ENCODE measurements around the gene TNFSF13. TPM values are rescaled to one million over a fixed set of nuclear protein-coding genes. Genes with fewer than 3 reads are reported as not detected.

Gene TNFSF13
- total RNA-seq = 3.2 and 8.0 TPM in 2 replicates

GRCh38 chr17:7558544-7559319 is at the start of gene TNFSF13:
Gene TNFSF13, plus strand, starts transcription at chr17:7558750. Its CDS starts 290 bp downstream, at chr17:7559040.

GRCh38 chr17:7548585-7549400 is 9.8 kb upstream of the TNFSF13 start, which contains the start of gene TNFSF12:
Gene TNFSF12, plus strand, starts transcription at chr17:7549058. Its CDS starts 96 bp downstream, at chr17:7549154.

DNA sequence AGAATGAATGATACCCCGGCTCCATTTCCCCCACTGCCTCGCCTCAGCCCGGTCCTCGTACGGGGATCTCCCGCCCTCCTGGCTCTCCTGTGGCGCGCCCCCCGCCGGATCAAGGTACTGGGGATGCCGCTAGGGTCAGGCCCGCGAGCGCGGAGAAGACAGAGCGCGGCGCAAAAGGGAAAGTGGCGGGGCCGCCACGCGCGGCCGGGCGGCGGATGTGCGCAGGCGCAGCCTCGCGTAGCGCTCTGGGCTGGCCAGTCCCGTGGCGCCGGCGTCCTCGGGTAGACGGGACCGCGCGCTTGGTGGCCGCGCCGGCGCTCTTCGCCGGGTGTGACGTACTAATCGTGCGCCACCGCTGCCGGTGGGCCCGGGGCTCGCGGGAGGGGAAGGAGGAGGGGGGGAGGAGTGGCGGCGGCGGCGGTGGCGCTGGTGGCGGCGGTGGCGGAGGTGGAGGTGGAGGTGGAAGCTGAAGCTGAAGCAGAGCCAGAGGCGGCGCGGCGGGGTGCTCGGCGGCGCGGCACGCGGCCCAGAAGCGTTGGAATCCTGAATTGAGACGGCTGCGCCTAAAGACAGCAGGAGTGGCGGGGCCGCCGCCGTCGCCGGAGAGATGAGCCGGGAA is 3.1 kb downstream of the TNFSF13 start, which contains the start of gene SENP3:
Gene SENP3, plus strand, starts transcription at position 331 of the 619 bp plus-strand sequence. CDS start 1,158 bp downstream, outside the sequence.

GRCh38 chr17:7579001-7579833 is 20.7 kb downstream of the TNFSF13 start, which contains the start of gene CD68:
Gene CD68, plus strand, starts transcription at chr17:7579638. Its CDS starts 40 bp downstream, at chr17:7579678.

DNA sequence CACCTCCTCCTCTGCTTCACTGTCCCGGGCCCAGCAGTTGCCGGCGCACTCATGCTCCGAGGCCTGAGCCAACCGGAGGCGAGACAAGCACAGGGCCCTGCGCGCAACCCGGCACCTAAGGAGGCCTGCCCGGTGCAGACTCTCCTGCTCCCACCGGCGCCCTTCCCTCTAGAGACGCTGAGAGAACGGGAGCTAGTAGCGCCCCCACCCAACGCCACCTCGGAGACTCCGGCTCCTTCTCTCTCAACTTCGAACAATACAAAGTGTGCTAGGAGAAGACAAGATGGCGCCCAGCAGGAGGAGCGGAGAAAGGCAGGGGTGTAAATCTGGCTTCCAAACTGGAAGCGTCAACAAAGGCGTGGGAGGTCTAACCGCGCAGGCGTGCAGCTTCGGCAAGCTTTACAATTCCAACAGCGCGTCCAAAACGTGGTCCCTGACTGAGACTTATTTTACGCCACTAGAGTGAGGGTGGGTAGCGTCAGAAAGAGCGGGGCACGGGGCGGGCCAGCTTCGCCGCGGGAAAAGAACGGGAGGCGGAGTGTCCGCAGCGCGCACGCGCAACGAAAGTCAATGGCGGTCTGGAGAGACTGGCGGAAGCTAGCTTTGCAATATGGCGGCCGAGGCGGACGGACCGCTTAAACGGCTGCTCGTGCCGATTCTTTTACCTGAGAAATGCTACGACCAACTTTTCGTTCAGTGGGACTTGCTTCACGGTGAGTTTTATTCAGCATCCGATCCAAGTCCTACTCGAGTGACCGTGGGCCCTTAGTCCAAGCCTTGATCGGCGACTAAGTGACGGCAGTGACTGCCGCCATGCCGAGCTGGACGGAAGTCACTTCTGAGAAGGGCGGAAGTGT is 24.9 kb downstream of the TNFSF13 start, which contains the start of gene MPDU1:
Gene MPDU1, plus strand, starts transcription at position 600 of the 857 bp plus-strand sequence. Its CDS starts 11 bp downstream, at position 611.

DNA sequence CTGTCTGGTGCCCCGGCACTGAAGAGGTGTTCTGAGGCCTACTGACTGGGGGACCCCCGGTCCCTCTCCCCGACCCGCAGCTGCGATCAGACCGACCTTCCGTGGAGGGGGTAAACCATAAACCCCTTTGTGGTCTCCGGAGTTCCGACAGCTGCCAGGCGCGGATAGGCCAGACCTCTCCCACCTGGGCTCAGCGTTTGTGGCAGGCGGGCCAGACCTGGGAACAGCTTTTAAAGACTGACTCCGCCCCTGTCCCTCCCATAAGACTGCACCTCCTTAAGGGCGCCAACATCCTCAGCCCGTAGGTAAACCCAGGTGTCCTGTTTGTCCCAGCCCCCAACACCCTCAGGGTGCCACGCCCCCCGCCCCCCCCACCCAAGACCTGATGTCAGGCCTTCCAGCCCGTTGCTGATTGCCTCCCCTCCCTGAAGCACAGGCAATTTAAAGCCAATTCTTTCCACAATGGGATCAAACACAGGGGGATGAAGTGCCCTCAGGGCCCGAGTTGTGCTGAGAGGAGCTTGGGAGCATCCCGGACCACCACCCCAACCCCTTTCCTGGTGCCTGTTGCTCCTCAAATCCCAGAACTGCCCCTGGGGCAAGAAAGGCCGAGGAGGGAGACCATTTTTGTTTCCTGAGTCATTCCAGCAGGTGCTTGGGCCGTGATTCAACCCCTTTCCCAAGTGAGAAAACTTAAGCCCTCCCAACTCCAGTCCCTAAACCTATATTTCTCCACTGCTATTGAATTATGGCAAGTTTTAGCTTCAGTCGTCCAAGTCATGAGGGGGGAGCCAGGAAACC is 31.5 kb downstream of the TNFSF13 start, which contains the start of gene SOX15:
Gene SOX15, minus strand, starts transcription at position 204 of the 801 bp plus-strand sequence. CDS start 418 bp downstream, outside the sequence.

Other genes starting within 250 kb of the TNFSF13 start
- 29.9 and 34.0 TPM in 2 replicates for gene GPS2, start 243.4 kb upstream of the TNFSF13 start, total RNA-seq
- gene NEURL4, start 229.4 kb upstream of the TNFSF13 start, total RNA-seq = 6.4 and 12.7 TPM in 2 replicates
- gene ACAP1, start 222.2 kb upstream of the TNFSF13 start, total RNA-seq = 0.73 TPM in 1 of 2 replicates, not detected in the other
- gene KCTD11, start 206.6 kb upstream of the TNFSF13 start, total RNA-seq = 11.9 and 14.6 TPM in 2 replicates
- not detected in 2 replicates for gene TMEM95, start 203.6 kb upstream of the TNFSF13 start, total RNA-seq
- 0.05 TPM in 1 of 2 replicates, not detected in the other for gene TNK1, start 177.7 kb upstream of the TNFSF13 start, total RNA-seq
- 48.7 and 57.0 TPM in 2 replicates for gene PLSCR3, start 164.2 kb upstream of the TNFSF13 start, total RNA-seq
- gene TMEM256, start 154.7 kb upstream of the TNFSF13 start, total RNA-seq = 42.9 and 68.5 TPM in 2 replicates
- 20.6 and 23.5 TPM in 2 replicates for gene NLGN2, start 150.9 kb upstream of the TNFSF13 start, total RNA-seq
- not detected in 2 replicates for gene SPEM1, start 138.4 kb upstream of the TNFSF13 start, total RNA-seq
- not detected in 2 replicates for gene SPEM2, start 133.1 kb upstream of the TNFSF13 start, total RNA-seq
- not detected in 2 replicates for gene SPEM3, start 129.9 kb upstream of the TNFSF13 start, total RNA-seq
- gene TMEM102, start 123.3 kb upstream of the TNFSF13 start, total RNA-seq = 0.62 and 2.1 TPM in 2 replicates
- gene FGF11, start 119.2 kb upstream of the TNFSF13 start, total RNA-seq = 1.1 and 1.2 TPM in 2 replicates
- 2.5 and 4.8 TPM in 2 replicates for gene CHRNB1, start 113.7 kb upstream of the TNFSF13 start, total RNA-seq
- 25.5 and 32.9 TPM in 2 replicates for gene ZBTB4, start 79.1 kb upstream of the TNFSF13 start, total RNA-seq
- not detected in 2 replicates for gene SLC35G6, start 77.3 kb upstream of the TNFSF13 start, total RNA-seq
- gene POLR2A, start 74.4 kb upstream of the TNFSF13 start, total RNA-seq = 67.3 and 74.0 TPM in 2 replicates
- 14.6 and 15.0 TPM in 2 replicates for gene TNFSF12, start 9.7 kb upstream of the TNFSF13 start, total RNA-seq
- 30.5 and 32.1 TPM in 2 replicates for gene SENP3, start 3.2 kb downstream of the TNFSF13 start, total RNA-seq
- 25.7 and 31.7 TPM in 2 replicates for gene CD68, start 20.9 kb downstream of the TNFSF13 start, total RNA-seq
- 62.5 and 77.8 TPM in 2 replicates for gene MPDU1, start 25.1 kb downstream of the TNFSF13 start, total RNA-seq
- 0.20 and 0.25 TPM in 2 replicates for gene SOX15, start 31.3 kb downstream of the TNFSF13 start, total RNA-seq
- 20.4 and 24.7 TPM in 2 replicates for gene FXR2, start 56.1 kb downstream of the TNFSF13 start, total RNA-seq
- gene SAT2, start 69.1 kb downstream of the TNFSF13 start, total RNA-seq = 131 and 141 TPM in 2 replicates
- 0.81 and 0.83 TPM in 2 replicates for gene SHBG, start 71.4 kb downstream of the TNFSF13 start, total RNA-seq
- gene ATP1B2, start 92.2 kb downstream of the TNFSF13 start, total RNA-seq = 0.10 and 0.12 TPM in 2 replicates
- 33.1 and 47.9 TPM in 2 replicates for gene TP53, start 128.7 kb downstream of the TNFSF13 start, total RNA-seq
- gene WRAP53, start 129.7 kb downstream of the TNFSF13 start, total RNA-seq = 4.1 and 4.9 TPM in 2 replicates
- 7.0 and 8.4 TPM in 2 replicates for gene EFNB3, start 146.5 kb downstream of the TNFSF13 start, total RNA-seq
- 1.2 TPM in 2 replicates for gene DNAH2, start 159.0 kb downstream of the TNFSF13 start, total RNA-seq